Vagina (tissue), 2 donors: Measurements from ENCODE around the gene SLC12A2. TPM values are rescaled to one million over a fixed set of nuclear protein-coding genes. Genes with fewer than 3 reads are reported as not detected.

Experiments
- DNase-seq, 2 donors: peaks; one replicate each; pipeline ENCODE4 v3.0.0-alpha.2; 2017; ENCODE audit errors: extremely low spot score in 2 of 2
- H3K27ac ChIP-seq: fragments of 200-600 bp; sonication (generic); one replicate; pipeline ENCODE4 v1.5.1; 2019
- H3K27me3 ChIP-seq: fragments of 200-600 bp; sonication (generic); one replicate; pipeline ENCODE4 v1.5.1; 2019
- H3K36me3 ChIP-seq, 2 donors: fragments of 200-600 bp; sonication (generic); one replicate each; pipeline ENCODE4 v1.5.1; 2017 to 2019
- H3K4me1 ChIP-seq: fragments of 200-600 bp; sonication (generic); one replicate; pipeline ENCODE4 v1.5.1; 2019
- H3K4me3 ChIP-seq, 2 donors: fragments of 200-600 bp; sonication (generic); 1 replicate in 1 of 2; 2 replicates in 1 of 2; pipeline ENCODE4 v1.5.1; 2016 to 2019
- H3K9me3 ChIP-seq: fragments of 200-600 bp; sonication (generic); one replicate; pipeline ENCODE4 v1.5.1; 2019
- CTCF ChIP-seq, 3 experiments: fragments of 450-650 bp in 2 of 3; fragments of 200-600 bp in 1 of 3; sonication (generic) in 1 of 3; IDR thresholded peaks; one replicate each; pipeline ENCODE4 v1.5.1; 2017 to 2019; ENCODE audit warnings: antibody characterized with exemption in 3 of 3, mild to moderate bottlenecking in 2 of 3, moderate library complexity in 2 of 3
- POLR2A ChIP-seq, 2 donors: fragments of 450-650 bp; IDR thresholded peaks; one replicate each; pipeline ENCODE4 v1.6.1; 2017; ENCODE audit warnings: antibody characterized with exemption in 2 of 2, mild to moderate bottlenecking in 2 of 2, moderate library complexity in 2 of 2
- POLR2AphosphoS5 ChIP-seq, 2 donors: sonication (generic); formaldehyde crosslinking; IDR thresholded peaks; one replicate each; pipeline ENCODE4 v1.9.0; 2017; ENCODE audit warnings: antibody characterized with exemption in 2 of 2, mild to moderate bottlenecking in 2 of 2, low read depth in 1 of 2; ENCODE audit not compliant: insufficient read depth in 1 of 2
- intact Hi-C: fragments of 100-400 bp; cut with DNase I; formaldehyde crosslinking; loops from one replicate; pipeline ENCODE4 v1.15.1; 2023
- total RNA-seq: library from RNA; depleted of rRNA; stranded (reverse); fragments of >200 nt; gene quantifications from one replicate; pipeline ENCODE4 v1.2.3, GENCODE V29; 2016

Gene SLC12A2
- total RNA-seq, 1 donor from 2014 or later: 15.7 TPM

GRCh38 chr5:128213340-128213739 lies 129.8 kb downstream of the SLC12A2 start:
- intact Hi-C loops: loop anchor here (10.0 kb wide), 1 partner anchor 291 kb away; no protein-coding TSS in a partner anchor
- Histone ChIP-seq H3K27ac (no peak overlapping the region), H3K4me1 (no peaks in the 10 kb centered on the region), H3K9me3 (no peaks in the 10 kb centered on the region), H3K27me3 (no peaks in the 10 kb centered on the region), H3K4me3 (no peak overlapping the region), H3K36me3 (no peaks in the 10 kb centered on the region)
- DNase-seq: no peak
- TF ChIP-seq CTCF (IDR thresholded peaks at IDR 0.05) (peak in 2 of 3 experiments; percentile 50 to 68), POLR2A (IDR thresholded peaks at IDR 0.05) (no peak)

- Histone ChIP-seq H3K4me1 (no peaks in the 10 kb centered on the region), H3K27me3 (no peaks in the 10 kb centered on the region), H3K9me3 (no peaks in the 10 kb centered on the region), H3K27ac (no peak overlapping the region), H3K36me3 (no peaks in the 10 kb centered on the region), H3K4me3 (no peak overlapping the region)
- intact Hi-C loops: loop anchor here (10.0 kb wide), 1 partner anchor 291 kb away; no protein-coding TSS in a partner anchor
- DNase-seq: no peak
- TF ChIP-seq POLR2AphosphoS5 (IDR thresholded peaks at IDR 0.05; ENCODE audit: insufficient read depth in 1 of 2, low read depth in 1 of 2): no peak
Observed at GRCh38 chr5:128213833-128214232, 130.3 kb downstream of the SLC12A2 start.

GRCh38 chr5:128216285-128216684 lies 132.7 kb downstream of the SLC12A2 start:
- no peaks in the 10 kb centered on the region for H3K27me3 ChIP-seq
- no peaks in the 10 kb centered on the region for H3K9me3 ChIP-seq
- no peak overlapping the region for H3K27ac ChIP-seq
- H3K4me3 ChIP-seq: no peak overlapping the region
- TF ChIP-seq POLR2AphosphoS5 (IDR thresholded peaks at IDR 0.05; ENCODE audit: insufficient read depth in 1 of 2, low read depth in 1 of 2) (no peak), CTCF (IDR thresholded peaks at IDR 0.05) (no peak), POLR2A (IDR thresholded peaks at IDR 0.05) (no peak)
- DNase-seq: no peak
- intact Hi-C loops: loop anchor here (10.0 kb wide), 1 partner anchor 289 kb away; no protein-coding TSS in a partner anchor
- no peaks in the 10 kb centered on the region for H3K36me3 ChIP-seq
- H3K4me1 ChIP-seq: no peaks in the 10 kb centered on the region

GRCh38 chr5:128216860-128217531 lies 133.4 kb downstream of the SLC12A2 start:
- H3K4me3 ChIP-seq: no peak overlapping the region
- no peaks in the 10 kb centered on the region for H3K9me3 ChIP-seq
- no peak for DNase-seq
- H3K27ac ChIP-seq: no peak overlapping the region
- no peaks in the 10 kb centered on the region for H3K4me1 ChIP-seq
- intact Hi-C loops: loop anchor here (10.0 kb wide), 1 partner anchor 288 kb away; no protein-coding TSS in a partner anchor
- H3K27me3 ChIP-seq: no peaks in the 10 kb centered on the region
- no peak for TF ChIP-seq POLR2AphosphoS5 (IDR thresholded peaks at IDR 0.05; ENCODE audit: insufficient read depth in 1 of 2, low read depth in 1 of 2)
- TF ChIP-seq CTCF (IDR thresholded peaks at IDR 0.05): no peak
- no peaks in the 10 kb centered on the region for H3K36me3 ChIP-seq

GRCh38 chr5:128220841-128221240 lies 137.3 kb downstream of the SLC12A2 start:
- Histone ChIP-seq H3K4me1 (no peaks in the 10 kb centered on the region), H3K9me3 (no peaks in the 10 kb centered on the region), H3K36me3 (no peaks in the 10 kb centered on the region), H3K27ac (no peak overlapping the region), H3K27me3 (no peaks in the 10 kb centered on the region), H3K4me3 (no peak overlapping the region)
- intact Hi-C loops: no loop called here
- DNase-seq: no peak
- TF ChIP-seq POLR2AphosphoS5 (IDR thresholded peaks at IDR 0.05; ENCODE audit: insufficient read depth in 1 of 2, low read depth in 1 of 2) (no peak), POLR2A (IDR thresholded peaks at IDR 0.05) (no peak), CTCF (IDR thresholded peaks at IDR 0.05) (no peak)
